PFSK-1 (cell line): ENCODE results near the gene AUTS2.

Experiments used
- FOXP2 ChIP-seq: optimal IDR thresholded peaks from 2 replicates; pipeline ENCODE3; 2011; ENCODE audit warnings: borderline replicate concordance, control low read depth, inconsistent platforms; ENCODE audit not compliant: insufficient read depth; ENCODE audit errors: extremely low read length, extremely low read depth
- POLR2AphosphoS5 ChIP-seq: IDR thresholded peaks from 2 replicates; pipeline ENCODE4 v1.6.1; 2012; ENCODE audit warnings: low read depth, mild to moderate bottlenecking, control low read depth, low read length, moderate library complexity
- REST ChIP-seq, 2 experiments: IDR thresholded peaks; 2 replicates each; pipeline versions ENCODE4 v1.6.1 to v1.8.0; 2011 to 2012; ENCODE audit warnings: low read depth in 2 of 2, low read length in 2 of 2, control low read depth in 1 of 2, inconsistent platforms in 1 of 2, mild to moderate bottlenecking in 1 of 2, moderate library complexity in 1 of 2; ENCODE audit not compliant: insufficient read depth in 1 of 2
- SIN3A ChIP-seq: IDR thresholded peaks from 2 replicates; pipeline ENCODE4 v1.6.1; 2012; ENCODE audit warnings: mild to moderate bottlenecking, low read length, moderate library complexity, borderline replicate concordance; ENCODE audit not compliant: insufficient read depth
- TAF1 ChIP-seq: IDR thresholded peaks from 2 replicates; pipeline ENCODE4 v1.6.1; 2012; ENCODE audit warnings: low read length, control low read depth, borderline replicate concordance; ENCODE audit not compliant: insufficient read depth

The AUTS2 gene

GRCh38 chr7:70392256-70392876, 794.1 kb downstream of the AUTS2 start:
- TF ChIP-seq REST (IDR thresholded peaks at IDR 0.05; ENCODE audit: insufficient read depth in 1 of 2, low read depth in 2 of 2, low read length in 2 of 2) (no peak), TAF1 (no peak), FOXP2 (no peak), POLR2AphosphoS5 (no peak), SIN3A (no peak)

GRCh38 chr7:70392877-70393435, 794.7 kb downstream of the AUTS2 start:
- TF ChIP-seq FOXP2 (no peak), TAF1 (no peak), REST (IDR thresholded peaks at IDR 0.05; ENCODE audit: insufficient read depth in 1 of 2, low read depth in 2 of 2, low read length in 2 of 2) (no peak), POLR2AphosphoS5 (no peak), SIN3A (no peak)

GRCh38 chr7:70393956-70394355, 795.7 kb downstream of the AUTS2 start:
- no peak for TF ChIP-seq FOXP2
- TF ChIP-seq TAF1, result no peak
- TF ChIP-seq POLR2AphosphoS5, result no peak
- no peak for TF ChIP-seq REST (IDR thresholded peaks at IDR 0.05; ENCODE audit: insufficient read depth in 1 of 2, low read depth in 2 of 2, low read length in 2 of 2)
- TF ChIP-seq SIN3A, result no peak

GRCh38 chr7:70400829-70401380, 802.6 kb downstream of the AUTS2 start:
- TF ChIP-seq SIN3A (no peak), POLR2AphosphoS5 (no peak), FOXP2 (no peak), TAF1 (no peak), REST (IDR thresholded peaks at IDR 0.05; ENCODE audit: insufficient read depth in 1 of 2, low read depth in 2 of 2, low read length in 2 of 2) (no peak)
